GM21737 (cell line): ENCODE results near the gene VMP1.

Source experiments
- ATAC-seq: cut with Tn5 transposase; IDR thresholded peaks from one replicate; pipeline ENCODE4 v1.9.1; 2021; ENCODE audit warnings: mild to moderate bottlenecking, moderate library complexity; ENCODE audit not compliant: unreplicated experiment

The VMP1 gene

GRCh38 chr17:59707149-59707970 lies at the start of gene VMP1, which contains the start of gene PTRH2:
VMP1 (plus strand) TSS chr17:59707654; CDS start chr17:59731447, 23,793 bp downstream.
PTRH2 (minus strand) TSS chr17:59707430; CDS start chr17:59697978, 9,452 bp downstream.
- ATAC-seq = peak; percentile 96

GRCh38 chr17:59666235-59666634 lies 41.2 kb upstream of the VMP1 start:
- ATAC-seq = no peak

GRCh38 chr17:59668816-59669215 lies 38.6 kb upstream of the VMP1 start:
- ATAC-seq = no peak

GRCh38 chr17:59669411-59669810 lies 38.0 kb upstream of the VMP1 start:
- no peak for ATAC-seq

- no peak for ATAC-seq
These were observed 37.5 kb upstream of the VMP1 start for GRCh38 chr17:59669944-59670343.

- no peak for ATAC-seq
These were observed 36.1 kb upstream of the VMP1 start for GRCh38 chr17:59671386-59671785.

GRCh38 chr17:59675231-59675630 lies 32.2 kb upstream of the VMP1 start:
- no peak for ATAC-seq

GRCh38 chr17:59676716-59677115 lies 30.7 kb upstream of the VMP1 start:
- ATAC-seq = no peak

- no peak for ATAC-seq
These were observed 28.5 kb upstream of the VMP1 start for GRCh38 chr17:59678918-59679317.

- no peak for ATAC-seq
These were observed 27.1 kb upstream of the VMP1 start for GRCh38 chr17:59680314-59680713.

- ATAC-seq = no peak
These were observed 24.2 kb upstream of the VMP1 start for GRCh38 chr17:59683283-59683682.

- no peak for ATAC-seq
These were observed 22.5 kb upstream of the VMP1 start for GRCh38 chr17:59684967-59685366.

- ATAC-seq = no peak
These were observed 19.4 kb upstream of the VMP1 start for GRCh38 chr17:59688008-59688407.

GRCh38 chr17:59688496-59688895 lies 19.0 kb upstream of the VMP1 start:
- ATAC-seq = no peak

GRCh38 chr17:59693582-59693981 lies 13.9 kb upstream of the VMP1 start:
- ATAC-seq = no peak

GRCh38 chr17:59694344-59694743 lies 13.1 kb upstream of the VMP1 start:
- ATAC-seq = no peak

GRCh38 chr17:59695945-59696681 lies 11.3 kb upstream of the VMP1 start:
- ATAC-seq = no peak

GRCh38 chr17:59696682-59697277 lies 10.7 kb upstream of the VMP1 start:
- ATAC-seq = no peak

- ATAC-seq = no peak
These were observed 9.3 kb upstream of the VMP1 start for GRCh38 chr17:59698143-59698542.

- ATAC-seq = no peak
These were observed 8.2 kb upstream of the VMP1 start for GRCh38 chr17:59699218-59699617.

- no peak for ATAC-seq
These were observed 7.7 kb upstream of the VMP1 start for GRCh38 chr17:59699786-59700185.

GRCh38 chr17:59702304-59702703 lies 5.2 kb upstream of the VMP1 start:
- no peak for ATAC-seq
